Anterior cingulate cortex (tissue), 58 donors: ENCODE data around the gene ACO2.
"Not testable (repeated sequence)": the region's sequence is repeated elsewhere in the genome, so short reads cannot be mapped to it uniquely, and the experiment has no call there.

Experiments used
- DNase-seq, 58 donors: peaks; one replicate each; lab custom pipeline; 2025; lab: John Stamatoyannopoulos, UW

Gene ACO2

DNA sequence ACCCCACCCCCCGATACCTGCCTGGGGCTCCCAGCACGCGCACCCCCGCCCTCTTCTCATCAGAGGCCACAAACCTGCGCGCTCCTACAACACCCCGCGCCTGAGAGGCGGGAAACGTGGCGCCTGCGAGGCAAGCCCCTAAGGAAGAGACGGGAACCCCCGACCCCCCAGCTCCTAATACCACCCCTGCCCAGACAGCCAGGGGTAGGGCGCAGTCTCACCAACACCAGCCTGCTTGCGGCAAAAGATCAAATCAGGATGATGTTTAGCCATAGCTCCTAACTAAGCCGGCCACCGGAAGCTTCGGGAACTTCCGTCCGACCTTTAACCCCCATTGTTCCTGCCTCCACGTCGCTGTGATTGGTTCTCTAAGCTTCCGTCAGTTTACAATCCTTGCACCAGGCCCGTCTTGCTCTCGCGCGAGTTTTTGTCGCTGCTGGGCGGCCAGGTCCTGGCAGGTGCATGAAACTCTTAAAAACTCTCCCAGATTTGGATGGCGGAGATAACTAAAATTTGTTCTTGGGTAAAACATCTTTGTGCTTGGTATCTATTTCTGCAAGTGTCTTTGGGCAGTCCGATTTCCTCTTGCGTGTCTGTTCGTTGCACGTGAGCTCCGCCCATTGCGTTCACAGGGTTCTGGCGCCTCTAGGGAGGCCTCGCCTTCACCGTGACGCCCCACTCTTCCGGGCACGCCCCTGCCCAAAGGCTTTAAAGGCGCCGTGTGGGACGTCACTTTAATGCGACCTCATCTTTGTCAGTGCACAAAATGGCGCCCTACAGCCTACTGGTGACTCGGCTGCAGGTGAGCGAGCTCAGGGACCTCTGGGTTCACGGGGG lies at the start of gene ACO2, which contains the start of gene PHF5A:
Gene ACO2, plus strand, starts transcription at position 737 of the 837 bp plus-strand sequence. Its CDS starts 30 bp downstream, at position 767.
Gene PHF5A, minus strand, starts transcription at position 312 of the 837 bp plus-strand sequence. Its CDS starts 39 bp downstream, at position 273.
- peak; percentile 80 to 100 (median 97) for DNase-seq

GRCh38 chr22:41425660-41426365 lies 43.1 kb upstream of the ACO2 start:
- DNase-seq, result no peak

DNA sequence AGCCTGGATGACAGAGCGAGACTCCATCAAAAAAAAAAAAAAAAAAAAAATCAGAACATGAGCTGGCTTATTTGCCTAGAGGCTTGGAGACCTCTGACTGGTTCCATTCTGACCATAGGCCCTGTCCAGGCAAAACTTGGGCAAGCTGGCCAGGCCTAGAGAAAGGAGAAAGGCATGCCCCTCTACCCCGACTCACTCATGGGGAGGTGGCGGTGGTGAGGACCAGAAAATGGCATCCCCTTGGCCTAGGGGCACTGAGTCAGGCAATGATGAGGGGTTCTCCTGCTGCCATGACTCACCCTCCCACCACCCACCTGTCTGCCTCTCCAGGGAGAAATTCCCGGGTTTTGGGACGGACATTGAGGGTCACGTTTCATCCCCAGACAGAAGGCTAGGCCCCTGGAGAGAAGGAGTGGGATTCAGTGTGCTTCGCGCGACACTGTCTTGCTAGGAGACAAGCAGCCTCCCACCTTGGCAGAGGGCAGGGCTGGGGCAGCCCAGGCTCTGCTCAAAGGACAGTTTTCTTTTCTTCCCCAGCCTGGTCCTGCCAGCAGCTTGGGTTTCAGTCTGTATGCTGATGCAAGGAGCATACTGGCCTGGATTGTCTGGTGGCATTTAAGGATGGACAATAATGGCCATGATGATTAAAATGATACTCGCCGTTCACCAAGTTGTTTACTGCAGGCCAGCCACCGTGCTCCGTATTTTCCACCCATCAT lies 39.5 kb upstream of the ACO2 start:
- DNase-seq, result peak in 15 of 58 donors; percentile 11 to 75 (median 30)

- no peak for DNase-seq
Observed at GRCh38 chr22:41429951-41430332, 39.0 kb upstream of the ACO2 start.

DNA sequence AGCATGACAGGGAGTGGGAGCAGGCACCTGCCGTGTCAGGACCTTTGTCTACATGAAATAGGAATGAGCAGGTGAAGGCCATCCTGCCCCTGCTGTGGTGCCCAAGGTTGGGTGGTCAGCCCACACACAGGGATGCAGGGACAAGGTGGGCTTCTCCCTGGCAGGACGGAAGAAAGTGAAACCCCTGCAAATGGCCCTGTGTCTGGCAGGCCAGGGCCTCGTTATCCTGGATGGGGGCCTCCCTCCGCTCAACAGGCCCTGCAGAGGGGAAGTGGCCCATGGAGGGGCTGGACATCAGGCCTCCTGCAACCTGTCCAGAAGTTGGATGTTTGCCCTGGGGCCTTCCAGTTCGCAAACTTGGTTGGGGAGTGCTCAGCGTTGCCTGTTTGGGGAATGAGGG lies 37.3 kb upstream of the ACO2 start:
- DNase-seq, result no peak

DNA sequence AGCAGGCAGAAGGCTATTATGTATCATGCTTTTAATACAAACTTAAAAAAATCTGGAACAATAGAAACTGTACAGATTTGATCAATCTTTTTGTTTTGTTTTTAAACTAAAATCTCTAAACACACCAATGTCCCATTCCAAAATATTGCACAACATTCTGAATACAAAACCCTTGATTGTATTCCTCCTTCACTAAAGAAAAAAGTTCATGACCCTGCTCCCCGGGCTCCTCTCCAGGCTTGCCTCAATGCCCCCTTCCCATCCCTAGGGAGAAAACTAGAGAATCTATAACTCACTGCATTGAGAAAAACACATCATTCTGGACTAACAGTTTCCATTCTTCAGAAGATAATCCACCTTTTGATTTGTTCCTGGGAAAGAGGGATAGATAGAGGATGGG lies 35.4 kb upstream of the ACO2 start:
- not testable (repeated sequence) for DNase-seq

- DNase-seq, result peak in 2 of 58 donors; percentile 23 to 39
Observed at GRCh38 chr22:41434361-41435003, 34.4 kb upstream of the ACO2 start.

DNA sequence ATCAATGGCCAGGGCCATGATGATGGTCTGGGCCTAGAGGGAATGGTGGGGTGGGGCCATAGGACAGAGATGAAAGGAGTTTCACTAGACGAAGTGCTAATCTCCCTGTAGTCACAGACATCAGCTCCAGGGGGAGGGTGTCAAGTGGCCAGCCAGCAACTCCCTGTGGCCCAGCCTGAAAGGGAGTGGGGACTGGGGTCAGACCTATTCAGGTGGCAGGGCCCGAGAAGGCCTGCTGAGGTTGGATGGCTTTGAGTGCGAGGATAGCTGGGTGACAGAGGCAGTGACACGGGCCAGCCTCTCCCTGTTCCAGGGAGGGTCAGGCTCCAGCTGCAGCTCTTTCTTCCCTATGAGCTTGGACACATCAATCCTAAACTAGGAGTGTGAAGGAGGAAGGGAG lies 33.4 kb upstream of the ACO2 start:
- no peak for DNase-seq

- DNase-seq, result peak in 3 of 58 donors; percentile 8 to 34 (median 30)
Observed at GRCh38 chr22:41436322-41437113, 32.4 kb upstream of the ACO2 start.

DNA sequence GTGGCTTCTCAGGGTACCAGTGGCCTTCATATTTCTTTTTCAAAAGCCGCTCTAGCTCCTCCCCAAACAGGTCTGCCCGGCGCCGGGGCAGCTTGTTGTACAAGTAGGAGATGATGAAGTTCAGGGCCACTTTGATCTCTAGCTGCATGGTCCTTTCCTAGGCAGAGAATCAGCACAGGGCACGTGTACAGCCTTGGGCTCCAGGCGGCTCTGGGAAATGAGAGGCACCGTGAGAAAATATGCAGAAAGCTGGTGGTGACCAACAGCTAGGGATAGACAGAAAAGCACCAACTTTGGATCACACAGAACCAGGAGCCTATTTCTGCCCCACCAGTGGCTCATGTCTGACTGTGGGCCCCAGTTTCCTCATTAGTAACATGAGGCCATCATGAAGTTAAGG lies 31.7 kb upstream of the ACO2 start:
- no peak for DNase-seq

DNA sequence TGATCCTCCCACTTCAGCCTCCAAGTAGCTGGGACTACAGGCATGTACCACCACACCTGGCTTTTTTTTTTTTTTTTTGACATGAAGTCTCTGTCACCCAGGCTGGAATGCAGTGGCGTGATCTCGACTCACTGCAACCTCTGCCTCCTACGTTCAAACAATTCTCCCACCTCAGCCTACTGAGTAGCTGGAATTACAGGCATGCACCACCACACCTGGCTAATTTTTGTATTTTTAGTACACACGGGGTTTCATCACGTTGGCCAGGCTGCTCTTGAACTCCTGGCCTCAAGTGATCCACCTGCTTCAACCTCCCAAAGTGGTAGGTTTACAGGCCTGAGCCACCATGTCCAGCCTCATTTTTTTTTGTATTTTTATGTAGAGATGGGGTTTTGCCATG lies 28.4 kb upstream of the ACO2 start:
- not testable (repeated sequence) for DNase-seq

DNA sequence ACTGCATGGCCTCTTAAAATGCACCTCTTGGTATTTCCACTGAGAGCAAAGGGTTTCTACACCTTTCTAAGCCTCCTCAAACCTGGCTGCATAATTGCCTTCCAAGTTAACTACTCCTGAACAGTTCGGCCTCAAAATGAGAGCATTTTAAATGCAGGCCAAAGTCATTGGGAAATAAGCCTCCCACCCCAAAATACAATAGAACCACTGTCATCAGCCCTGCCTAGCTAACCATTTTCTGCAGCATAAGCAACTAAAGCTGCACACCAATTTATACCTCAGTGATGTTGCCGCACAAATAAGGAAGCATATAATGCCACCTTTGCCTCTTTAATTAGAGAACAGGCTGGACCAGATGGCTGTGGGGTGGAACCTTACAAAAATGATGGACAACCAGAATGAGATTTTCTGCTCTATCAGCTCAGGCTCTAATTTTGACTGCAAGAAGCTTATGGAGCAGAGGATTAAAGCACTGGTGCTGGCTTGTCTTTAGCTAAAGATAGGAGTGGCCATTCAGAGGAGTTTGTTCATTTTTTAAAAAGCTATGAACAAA lies 26.6 kb upstream of the ACO2 start:
- DNase-seq, result peak in 1 of 58 donors; percentile 19

- peak; percentile 38 to 95 (median 84) for DNase-seq
Observed at GRCh38 chr22:41444360-41445128, 24.4 kb upstream of the ACO2 start.

DNA sequence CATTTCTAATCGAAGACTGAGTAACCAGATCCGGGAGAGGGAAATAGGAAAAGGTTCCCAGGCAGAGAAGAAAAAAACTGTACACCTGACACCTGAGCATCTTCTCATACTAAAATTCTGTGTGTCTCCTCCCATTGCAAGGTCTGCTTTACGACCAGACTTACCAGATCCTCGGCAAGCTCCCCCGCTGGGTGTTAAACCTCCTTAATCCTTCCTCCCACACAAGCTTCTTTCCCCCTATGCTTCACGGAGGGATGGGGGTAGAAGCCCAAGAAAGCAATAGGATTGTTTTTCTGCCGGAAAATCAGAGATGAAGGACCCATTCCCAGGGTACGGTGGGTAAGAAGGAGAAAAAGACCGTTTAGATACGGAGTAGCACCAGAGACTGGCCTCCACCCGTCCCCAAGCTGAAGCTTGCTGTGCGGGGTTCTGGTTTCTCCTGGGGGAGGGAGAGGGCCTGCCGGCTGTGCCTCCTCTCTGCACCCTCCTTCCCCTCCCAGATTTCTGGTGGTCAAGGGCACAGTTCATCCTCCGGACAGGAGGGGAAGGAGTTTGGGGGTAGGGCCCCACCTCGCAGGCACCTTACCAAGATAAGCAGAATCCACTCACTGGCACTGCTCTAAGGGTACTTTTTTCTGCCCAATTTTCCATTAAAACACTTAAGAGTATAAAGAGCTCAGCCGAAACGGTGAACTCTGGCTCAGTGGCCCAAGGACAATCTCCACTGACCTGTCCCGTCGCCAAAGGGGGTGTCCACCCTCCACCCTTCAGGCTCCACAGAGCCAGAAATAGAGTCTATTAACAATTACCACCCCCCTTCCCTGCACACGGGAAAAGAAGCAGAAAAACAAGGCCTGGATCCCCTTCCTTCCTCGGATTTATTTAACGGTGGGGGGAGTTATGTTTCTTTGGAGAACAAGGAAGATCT lies 23.5 kb upstream of the ACO2 start:
- DNase-seq, result peak in 9 of 58 donors; percentile 21 to 58 (median 47)

DNA sequence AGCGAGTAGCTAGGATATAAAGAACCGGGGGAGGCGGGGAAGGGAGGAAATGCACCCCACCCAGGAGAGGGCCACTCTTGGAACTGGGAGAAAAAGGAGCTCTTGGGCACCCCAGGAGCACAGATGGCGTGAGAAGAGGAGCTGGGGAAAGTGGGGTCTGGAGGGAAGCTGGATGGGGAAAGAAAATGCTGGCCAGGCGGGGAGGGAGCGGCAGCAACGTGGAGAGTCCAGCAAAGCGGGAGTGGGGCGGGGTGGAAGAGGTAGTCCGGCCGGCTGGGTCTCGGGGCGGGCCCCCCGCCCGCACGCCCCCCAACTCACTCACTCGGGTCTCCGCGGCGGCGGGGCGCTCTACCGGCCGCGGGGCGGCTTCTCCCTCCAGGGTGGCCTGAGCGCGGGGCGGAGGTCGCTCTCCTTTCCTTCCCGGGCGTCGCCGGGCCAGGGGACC lies 22.8 kb upstream of the ACO2 start:
- DNase-seq, result peak in 8 of 58 donors; percentile 29 to 55 (median 44)

DNA sequence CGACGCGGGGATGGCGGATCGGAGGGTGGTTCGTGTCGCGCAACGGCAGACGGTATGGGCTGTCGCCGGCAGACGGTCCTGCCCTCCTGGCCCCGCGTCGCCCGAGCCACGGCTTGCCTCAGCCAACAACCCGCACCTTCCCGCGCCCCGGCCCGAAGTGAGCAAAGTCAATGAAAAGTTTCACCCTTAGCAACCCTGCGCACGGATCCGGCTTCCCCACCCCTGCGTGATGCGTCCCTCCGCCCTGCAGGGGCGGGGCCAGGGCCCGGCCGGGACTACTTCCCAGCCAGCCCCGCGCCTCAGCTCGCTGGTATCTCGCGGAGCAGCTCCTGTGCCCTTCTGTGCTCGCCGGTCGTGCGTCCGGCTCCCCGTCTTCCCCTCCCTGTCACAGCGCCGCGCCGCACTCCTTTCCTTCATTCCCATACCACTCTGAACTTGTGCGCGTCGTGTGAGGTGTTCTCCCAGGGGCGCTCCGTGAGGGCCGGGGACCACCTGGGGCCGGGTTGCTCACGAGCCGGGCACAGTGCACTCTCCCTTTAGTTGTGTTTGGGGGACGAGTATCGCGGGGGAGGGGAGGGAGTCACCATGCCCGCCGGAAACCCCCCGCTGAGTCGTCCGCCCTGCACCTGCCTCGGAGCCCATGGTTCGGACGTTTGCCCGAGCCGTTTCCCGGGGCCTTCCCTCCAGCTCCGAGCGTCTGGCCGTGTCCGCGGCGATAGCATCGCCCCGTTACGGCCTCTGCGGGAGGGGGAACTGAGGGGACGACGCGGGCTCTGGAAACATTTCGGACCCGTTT lies 22.1 kb upstream of the ACO2 start, which contains the start of gene TOB2:
Gene TOB2, minus strand, starts transcription at position 163 of the 796 bp plus-strand sequence. CDS start 9,456 bp downstream, outside the sequence.
- peak; percentile 54 to 97 (median 94) for DNase-seq
